HL-60 (cell line): ENCODE results near the gene WIZ.

Experiments used
- DNase-seq, 2 experiments: peaks; one replicate each; pipeline ENCODE4 v3.0.0-alpha.2; 2010 to 2020; ENCODE audit warnings: low read depth in 1 of 2, low spot score in 1 of 2
- H3K27ac ChIP-seq: fragments of 250-450 bp; sonication (Bioruptor Pico); replicated peaks from 2 replicates; pipeline ENCODE4 v1.5.1; 2020; ENCODE audit warnings: mild to moderate bottlenecking, moderate library complexity
- H3K27me3 ChIP-seq: fragments of 250-450 bp; sonication (Bioruptor Pico); 2 replicates; pipeline ENCODE4 v1.5.1; 2021; ENCODE audit warnings: mild to moderate bottlenecking, moderate library complexity; ENCODE audit not compliant: insufficient read depth, poor library complexity, severe bottlenecking
- H3K4me3 ChIP-seq: replicated peaks from 2 replicates; pipeline ENCODE4 v1.5.1; 2011; ENCODE audit warnings: mild to moderate bottlenecking, control low read depth, low read length; ENCODE audit not compliant: insufficient read depth
- CTCF ChIP-seq: IDR thresholded peaks from one replicate; pipeline ENCODE4 v1.5.1; 2011; ENCODE audit warnings: low read length, control low read depth, inconsistent platforms; ENCODE audit not compliant: insufficient read depth
- GABPA ChIP-seq: IDR thresholded peaks from 2 replicates; pipeline ENCODE4 v1.6.1; 2012; ENCODE audit warnings: low read depth
- POLR2AphosphoS5 ChIP-seq: IDR thresholded peaks from 2 replicates; pipeline ENCODE4 v1.6.1; 2012; ENCODE audit warnings: low read depth
- SPI1 ChIP-seq: IDR thresholded peaks from 2 replicates; pipeline ENCODE4 v1.6.1; 2012; ENCODE audit warnings: low read depth, mild to moderate bottlenecking, borderline replicate concordance
- TF ChIP-seq, protein P1 (sequence below): IDR thresholded peaks from 2 replicates; pipeline ENCODE4 v1.6.1; 2012; ENCODE audit warnings: low read depth; ENCODE audit not compliant: insufficient replicate concordance

Gene WIZ

GRCh38 chr19:15453906-15454860 lies 4.4 kb upstream of the WIZ start:
- H3K27ac ChIP-seq: no peak overlapping the region
- no peaks in the 10 kb centered on the region for H3K27me3 ChIP-seq
- no peak overlapping the region for H3K4me3 ChIP-seq
- no peak for DNase-seq
- TF ChIP-seq, protein P1, sequence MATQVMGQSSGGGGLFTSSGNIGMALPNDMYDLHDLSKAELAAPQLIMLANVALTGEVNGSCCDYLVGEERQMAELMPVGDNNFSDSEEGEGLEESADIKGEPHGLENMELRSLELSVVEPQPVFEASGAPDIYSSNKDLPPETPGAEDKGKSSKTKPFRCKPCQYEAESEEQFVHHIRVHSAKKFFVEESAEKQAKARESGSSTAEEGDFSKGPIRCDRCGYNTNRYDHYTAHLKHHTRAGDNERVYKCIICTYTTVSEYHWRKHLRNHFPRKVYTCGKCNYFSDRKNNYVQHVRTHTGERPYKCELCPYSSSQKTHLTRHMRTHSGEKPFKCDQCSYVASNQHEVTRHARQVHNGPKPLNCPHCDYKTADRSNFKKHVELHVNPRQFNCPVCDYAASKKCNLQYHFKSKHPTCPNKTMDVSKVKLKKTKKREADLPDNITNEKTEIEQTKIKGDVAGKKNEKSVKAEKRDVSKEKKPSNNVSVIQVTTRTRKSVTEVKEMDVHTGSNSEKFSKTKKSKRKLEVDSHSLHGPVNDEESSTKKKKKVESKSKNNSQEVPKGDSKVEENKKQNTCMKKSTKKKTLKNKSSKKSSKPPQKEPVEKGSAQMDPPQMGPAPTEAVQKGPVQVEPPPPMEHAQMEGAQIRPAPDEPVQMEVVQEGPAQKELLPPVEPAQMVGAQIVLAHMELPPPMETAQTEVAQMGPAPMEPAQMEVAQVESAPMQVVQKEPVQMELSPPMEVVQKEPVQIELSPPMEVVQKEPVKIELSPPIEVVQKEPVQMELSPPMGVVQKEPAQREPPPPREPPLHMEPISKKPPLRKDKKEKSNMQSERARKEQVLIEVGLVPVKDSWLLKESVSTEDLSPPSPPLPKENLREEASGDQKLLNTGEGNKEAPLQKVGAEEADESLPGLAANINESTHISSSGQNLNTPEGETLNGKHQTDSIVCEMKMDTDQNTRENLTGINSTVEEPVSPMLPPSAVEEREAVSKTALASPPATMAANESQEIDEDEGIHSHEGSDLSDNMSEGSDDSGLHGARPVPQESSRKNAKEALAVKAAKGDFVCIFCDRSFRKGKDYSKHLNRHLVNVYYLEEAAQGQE: no peak
- TF ChIP-seq SPI1 (no peak), GABPA (no peak), CTCF (no peak), POLR2AphosphoS5 (no peak)

DNA sequence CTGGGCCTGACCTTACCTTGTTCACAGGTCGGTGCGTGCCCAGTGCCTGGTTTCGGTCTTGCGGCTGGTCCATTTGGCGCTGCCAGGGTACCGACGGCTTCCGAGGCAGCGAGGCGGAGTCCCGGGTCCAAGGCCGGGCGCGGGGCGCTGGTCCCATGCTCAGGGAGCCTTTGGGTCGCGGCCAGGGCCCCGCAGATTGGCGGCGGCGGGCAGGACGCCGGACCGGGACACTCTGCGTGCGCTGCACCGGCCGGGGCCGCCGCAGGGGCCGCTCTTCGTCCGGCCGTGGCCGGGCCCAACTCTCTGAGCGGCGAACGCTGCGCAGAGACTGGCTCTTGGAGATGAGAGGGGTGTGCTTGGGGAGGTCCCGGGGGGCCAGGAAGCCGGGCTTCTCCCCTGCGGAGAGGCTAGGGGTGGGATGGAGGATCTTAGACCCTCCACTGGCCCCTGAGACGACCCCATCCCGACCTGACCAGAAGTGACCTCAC lies 3.4 kb upstream of the WIZ start:
- Histone ChIP-seq H3K27me3 (no peaks in the 10 kb centered on the region), H3K4me3 (no peak overlapping the region), H3K27ac (no peak overlapping the region)
- TF ChIP-seq CTCF (no peak), SPI1 (no peak), GABPA (no peak), POLR2AphosphoS5 (no peak)
- TF ChIP-seq, protein P1: no peak
- DNase-seq: no peak

DNA sequence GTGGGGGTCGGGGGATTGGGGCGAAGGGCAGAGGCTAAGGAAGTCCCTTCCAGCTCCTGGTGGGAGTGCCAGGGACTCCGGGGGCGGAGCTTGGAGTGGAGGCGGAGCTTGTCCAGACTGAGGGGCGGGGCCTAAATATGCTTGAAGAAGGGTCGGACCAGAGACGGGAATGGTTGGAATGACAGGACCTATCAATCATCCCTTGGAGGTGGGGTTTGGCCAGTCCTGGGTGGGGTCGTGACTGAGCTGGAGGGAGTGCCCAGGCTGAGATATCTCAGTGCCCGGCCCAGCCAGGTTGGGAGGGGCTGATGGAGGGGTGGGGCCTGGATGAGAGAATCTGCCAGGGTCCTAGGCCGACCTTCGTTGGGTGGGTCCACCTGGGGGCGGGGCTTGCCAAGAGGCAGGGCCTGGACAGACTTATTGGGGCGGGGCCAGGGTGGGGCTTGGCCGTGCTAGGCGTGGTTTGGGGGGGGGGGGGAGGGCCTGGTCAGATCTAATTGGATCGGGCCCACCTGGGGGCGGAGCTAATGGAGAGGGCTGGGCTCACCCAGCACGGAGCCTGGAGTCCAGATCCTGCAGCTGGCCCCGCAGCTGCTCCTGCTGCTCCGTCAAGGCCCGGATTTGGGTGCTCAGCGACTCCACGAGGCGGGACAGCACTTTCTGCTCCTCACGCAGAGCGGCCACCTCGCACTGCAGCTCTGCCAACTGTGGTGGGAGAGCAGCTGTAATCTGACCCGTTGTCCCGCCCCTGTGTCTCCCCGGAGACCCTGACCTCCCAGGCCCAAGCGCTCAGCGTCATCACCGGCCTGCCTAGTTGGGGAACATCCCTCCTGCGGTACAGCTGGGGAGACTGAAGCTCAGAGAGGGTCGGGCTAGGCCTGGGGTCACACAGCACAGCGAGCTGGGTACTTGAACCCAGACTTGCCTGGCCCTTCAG lies 2.6 kb upstream of the WIZ start:
- H3K27ac ChIP-seq: no peak overlapping the region
- TF ChIP-seq GABPA: no peak
- no peak for TF ChIP-seq POLR2AphosphoS5
- TF ChIP-seq CTCF: no peak
- TF ChIP-seq, protein P1: no peak
- no peak for TF ChIP-seq SPI1
- no peak overlapping the region for H3K4me3 ChIP-seq
- H3K27me3 ChIP-seq: no peaks in the 10 kb centered on the region
- no peak for DNase-seq
